Stimulated activated CD4-positive, alpha-beta T cell treated with anti-CD3 and anti-CD28 coated beads, Interleukin-12 subunit alpha, Interleukin-12 subunit beta, amount 100 ng/mL, for 48 hours (primary cell): ENCODE results near the gene HJURP.

Source experiments
- DNase-seq, 3 donors: peaks; one replicate each; pipeline ENCODE4 v3.0.0-alpha.2; 2020; ENCODE audit warnings: low read depth in 2 of 3, low spot score in 1 of 3

The HJURP gene

GRCh38 chr2:233831861-233832260 lies 22.5 kb downstream of the HJURP start:
- DNase-seq: no peak

DNA sequence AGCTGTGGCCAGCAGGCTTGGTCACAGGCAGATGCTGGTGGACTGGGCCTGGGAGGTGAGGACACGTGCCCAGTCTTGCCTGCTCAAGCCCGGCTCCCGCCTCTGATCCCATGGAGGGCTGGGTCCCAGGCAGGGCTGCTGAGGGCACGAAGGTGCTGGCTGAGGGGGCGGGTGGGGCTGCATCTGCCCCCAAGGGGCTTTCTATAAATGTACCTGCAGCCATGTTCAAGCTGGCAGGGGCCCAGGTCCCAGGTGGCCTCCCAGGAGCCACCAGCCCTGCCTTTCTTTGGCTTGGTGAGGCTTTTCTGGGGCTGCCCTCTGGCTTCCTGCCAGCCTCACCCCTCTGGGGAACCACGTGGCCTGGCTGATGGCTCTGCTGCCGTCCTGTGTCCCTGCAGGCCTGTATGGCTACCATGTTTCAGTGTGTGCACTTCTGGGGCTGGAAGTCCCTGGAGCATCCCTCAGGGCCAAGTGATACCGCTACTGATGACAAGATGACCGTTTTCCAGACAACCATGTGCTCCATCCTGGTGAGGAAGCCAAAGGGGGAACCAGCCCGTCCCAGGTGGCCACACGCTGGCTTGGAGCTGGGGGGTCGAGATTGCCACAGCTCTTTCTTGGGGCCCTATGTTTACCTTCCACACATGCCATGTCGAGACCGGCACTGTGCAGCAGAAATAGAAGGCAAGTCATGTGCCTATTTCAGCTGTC lies 23.2 kb downstream of the HJURP start:
- no peak for DNase-seq

- no peak for DNase-seq
Observed at GRCh38 chr2:233830111-233830802, 24.1 kb downstream of the HJURP start.

GRCh38 chr2:233829193-233830110 lies 24.9 kb downstream of the HJURP start:
- no peak for DNase-seq

DNA sequence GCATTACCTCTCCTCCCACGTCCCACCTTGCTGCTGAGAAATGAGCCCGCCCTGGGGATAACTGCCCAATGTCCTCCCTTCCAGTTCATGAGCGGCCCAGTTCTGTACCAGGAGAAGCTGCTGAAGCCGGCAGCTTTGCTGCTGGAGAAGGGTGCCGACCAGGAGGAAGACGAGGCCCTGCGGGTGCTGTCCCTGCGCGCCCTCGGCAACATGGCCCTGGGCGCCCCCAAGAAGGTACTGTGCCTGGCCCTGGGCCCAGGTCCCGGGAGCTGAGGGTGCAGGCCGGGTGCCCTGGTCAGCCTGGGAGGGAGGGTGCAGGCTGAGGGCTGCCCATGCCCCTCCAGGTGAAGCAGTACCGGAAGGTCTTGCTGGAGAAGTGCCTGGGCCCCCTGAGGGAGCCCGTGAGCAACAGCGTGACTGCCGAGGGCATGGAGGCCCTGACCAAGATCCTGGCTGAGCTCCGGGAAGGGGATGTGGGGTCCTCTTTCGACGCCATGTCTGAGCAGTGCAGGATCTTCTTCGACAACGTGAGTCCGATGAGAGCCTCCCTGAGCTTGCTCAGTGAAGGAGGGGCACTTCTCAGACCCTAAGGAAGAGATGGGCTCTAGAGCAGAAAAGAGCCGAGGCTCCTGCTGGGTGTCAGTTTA lies 25.7 kb downstream of the HJURP start:
- DNase-seq: no peak

DNA sequence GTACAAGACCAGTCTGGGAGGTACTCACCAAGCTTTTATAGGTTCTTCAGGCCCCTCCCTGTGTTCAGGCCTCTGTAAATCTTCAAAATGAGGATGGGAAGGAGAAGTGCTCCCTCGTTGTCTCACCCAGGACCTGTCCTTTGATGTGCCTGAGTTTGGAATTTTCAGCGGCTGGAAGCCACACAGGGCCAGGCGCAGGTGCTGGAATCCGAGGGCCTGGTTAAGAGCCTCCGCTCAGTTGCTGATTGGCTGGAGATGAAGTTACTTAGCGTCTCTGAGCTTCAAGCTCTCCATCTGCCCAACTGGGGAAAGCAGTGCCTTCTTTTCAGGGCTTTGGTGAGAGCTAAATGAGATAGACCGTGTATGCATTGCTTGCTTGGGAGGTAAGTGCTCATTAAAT lies 30.0 kb downstream of the HJURP start:
- DNase-seq: no peak

GRCh38 chr2:233823731-233824121 lies 30.6 kb downstream of the HJURP start:
- DNase-seq: no peak

DNA sequence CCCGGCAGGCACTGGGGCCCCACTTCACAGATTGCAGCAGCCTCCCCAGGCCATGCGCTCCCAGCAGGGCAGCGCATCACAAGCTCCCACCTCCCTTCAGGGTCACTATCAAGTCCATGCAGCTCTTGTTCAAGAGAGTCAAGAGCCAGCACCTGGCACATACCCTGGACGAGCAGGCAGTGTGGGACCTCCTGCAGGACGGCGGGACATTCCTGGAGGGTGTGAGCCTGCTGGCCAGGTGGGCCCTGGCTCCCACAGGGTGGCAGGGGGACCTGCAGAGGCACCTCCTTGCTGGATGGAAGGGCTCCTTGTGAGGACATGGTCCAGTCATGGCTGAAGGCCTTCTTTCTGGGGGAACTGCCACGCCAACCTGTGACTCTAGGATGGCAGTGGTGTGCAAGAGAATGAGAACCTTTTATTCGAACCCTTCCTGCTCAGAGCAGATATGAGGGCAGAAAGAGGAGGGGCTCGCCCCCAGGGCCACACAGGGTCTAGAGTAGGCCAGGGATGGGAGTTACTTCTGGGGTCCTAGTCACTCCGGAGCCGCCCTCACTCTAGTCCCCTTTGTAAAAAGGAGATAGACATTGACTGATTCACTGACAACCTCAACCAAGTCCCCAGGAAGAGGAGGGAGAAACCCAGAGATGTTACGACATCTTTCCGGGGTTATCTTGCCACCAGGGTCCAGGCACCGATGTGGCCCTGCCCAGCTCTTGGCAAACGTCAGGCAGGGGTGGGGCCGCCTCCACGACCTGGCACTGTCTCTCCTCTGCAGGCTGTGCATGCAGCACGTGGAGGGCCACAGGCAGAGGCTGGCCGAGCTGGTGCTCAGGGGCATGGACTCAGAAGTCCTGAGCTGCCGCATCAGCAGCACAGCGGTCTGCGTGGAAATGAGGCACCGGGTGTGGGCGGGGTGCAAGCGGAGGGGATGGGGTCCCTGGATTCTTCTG lies 31.3 kb downstream of the HJURP start:
- DNase-seq: no peak

DNA sequence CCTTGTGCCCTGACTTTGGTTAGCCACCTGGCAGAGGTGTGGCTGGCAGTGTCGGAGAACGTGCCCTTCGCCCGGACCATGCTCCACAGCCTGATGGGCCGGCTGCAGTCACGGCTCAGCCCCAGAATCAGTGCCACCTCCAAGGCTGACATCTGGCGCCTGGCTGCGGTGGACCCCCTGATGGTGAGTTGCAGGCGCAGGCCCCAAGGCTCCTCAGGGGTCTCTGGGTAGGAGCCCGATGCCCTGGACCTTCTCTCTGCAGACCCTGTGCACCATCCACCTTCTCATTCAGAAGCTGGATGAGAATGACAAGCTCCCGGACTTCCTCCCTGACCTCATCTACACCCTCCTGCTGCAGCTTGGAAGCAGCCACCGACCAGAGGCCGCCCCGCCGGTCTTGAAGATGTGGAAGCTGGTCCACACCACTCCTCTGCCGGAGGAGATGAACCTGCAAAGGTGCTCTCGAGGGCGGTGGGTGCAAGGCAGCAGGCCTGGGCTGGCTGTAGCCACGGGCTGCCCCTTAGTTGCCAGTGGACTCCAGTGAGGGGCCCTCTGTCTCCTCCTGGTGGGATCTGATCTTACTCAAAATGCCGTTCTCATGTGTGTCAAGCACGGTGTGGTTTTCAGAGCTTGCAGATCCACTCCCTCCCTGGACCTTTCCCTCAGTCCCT lies 32.1 kb downstream of the HJURP start:
- no peak for DNase-seq

DNA sequence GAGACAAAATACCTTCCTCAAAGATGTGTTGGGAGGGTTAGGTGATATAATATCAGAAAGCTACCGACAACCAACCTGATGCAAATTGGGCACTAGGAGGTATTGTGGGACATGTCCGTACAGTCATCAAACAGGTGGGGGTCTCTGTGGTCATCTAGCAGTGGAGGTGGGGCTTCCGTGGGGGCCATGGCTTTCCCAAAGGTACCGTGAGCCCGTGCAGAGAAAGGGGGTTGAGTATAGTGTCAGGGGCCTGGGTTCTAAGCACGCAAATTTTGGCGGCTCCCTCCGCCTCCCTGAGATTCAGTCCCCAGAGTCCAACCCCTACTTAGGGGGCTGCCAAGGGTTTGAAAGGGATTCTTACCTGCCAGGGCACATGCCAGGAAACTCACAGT lies 32.6 kb downstream of the HJURP start:
- DNase-seq: no peak

GRCh38 chr2:233821196-233821595 lies 33.1 kb downstream of the HJURP start:
- no peak for DNase-seq

GRCh38 chr2:233820774-233821105 lies 33.6 kb downstream of the HJURP start:
- no peak for DNase-seq

DNA sequence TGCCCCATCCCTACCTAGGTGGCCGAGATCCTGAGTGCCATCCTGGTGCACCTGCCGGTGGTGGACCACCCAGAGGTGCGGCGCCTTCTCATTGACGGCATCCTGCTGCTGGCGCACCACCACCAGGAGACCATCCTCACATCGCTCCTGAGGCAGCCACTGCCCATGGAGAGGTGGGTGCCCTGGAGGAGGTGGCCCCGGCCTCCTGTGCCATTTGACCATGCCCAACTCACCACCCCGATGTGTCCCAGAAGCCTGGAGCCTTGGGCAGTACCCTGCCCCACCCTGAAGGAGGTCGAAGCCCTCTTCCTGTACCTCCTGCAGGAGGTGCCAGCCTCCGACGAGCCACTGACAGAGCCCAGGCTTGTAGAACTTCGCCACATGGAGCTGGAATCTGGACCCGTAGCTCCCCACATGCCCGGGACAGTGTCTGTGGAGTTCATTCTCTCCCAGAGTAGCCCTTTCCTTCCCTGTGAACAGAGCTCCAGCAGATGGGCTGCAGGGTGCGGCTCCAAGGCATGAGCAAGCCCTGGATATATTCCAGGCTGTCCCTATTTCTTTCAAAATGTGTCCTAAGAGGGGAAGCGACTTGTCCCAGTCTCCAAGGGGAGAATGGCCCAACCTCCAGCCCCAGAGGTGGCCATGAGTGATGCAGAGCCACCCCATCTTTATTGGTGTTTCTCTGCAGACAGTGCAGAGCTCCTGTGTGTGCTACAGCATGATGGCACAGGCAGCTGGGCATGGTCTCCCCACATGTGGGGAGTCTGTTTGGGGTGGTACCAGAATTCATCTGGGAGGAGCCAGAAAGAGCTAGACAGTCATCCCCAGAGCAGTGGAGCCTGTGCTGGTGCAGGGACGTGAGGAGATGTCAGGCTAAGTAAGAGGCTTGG lies 34.2 kb downstream of the HJURP start:
- no peak for DNase-seq

DNA sequence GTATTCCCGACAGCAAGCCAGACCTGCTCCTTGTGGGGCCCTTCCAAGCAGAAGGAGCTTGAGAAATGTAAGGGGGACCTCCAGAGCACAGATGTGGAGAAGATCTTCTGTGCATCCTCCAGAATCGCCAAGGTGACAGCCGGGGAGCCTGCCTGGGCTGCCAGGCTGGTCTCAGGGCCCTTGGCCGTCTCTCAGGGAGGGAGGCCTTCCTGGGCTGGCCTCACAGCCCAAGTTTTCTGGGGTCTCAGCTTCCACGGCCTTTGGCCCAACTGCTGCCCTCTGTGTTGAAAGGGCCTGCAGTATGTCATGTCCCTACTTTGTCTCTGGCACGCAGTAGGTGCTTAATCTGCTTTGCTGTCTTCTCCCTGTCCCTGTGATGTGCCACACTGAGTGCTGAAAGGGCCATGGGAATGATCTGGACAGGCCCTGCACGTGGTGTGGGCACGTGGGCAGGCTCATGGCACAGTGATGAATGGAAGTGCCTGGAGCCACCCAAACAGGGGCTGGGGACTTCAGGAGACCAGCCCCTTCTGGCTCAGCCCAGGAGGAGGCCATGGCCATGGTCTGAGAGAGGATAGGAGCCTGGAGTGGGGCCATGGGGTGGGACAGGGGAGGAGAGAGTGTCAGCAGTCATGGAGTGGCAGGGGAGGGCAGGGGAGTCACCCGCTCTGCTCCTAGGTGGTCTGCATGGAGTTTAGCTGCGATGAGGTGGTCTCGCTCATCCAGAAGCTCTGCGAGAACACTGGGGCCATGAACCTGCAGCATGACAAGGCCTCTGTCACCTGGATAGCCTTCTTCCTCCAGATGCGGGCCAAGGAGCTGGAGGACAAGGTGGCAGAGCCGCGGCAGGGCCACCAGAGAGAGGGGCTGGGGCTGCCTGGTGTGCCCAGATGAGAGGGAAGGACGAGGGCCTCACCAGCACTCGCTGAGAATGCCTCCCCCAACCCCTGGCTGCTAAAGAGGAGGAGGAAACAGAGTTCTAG lies 35.4 kb downstream of the HJURP start:
- DNase-seq: no peak

GRCh38 chr2:233817995-233818638 lies 36.2 kb downstream of the HJURP start:
- no peak for DNase-seq

GRCh38 chr2:233817361-233817911 lies 36.9 kb downstream of the HJURP start:
- no peak for DNase-seq

DNA sequence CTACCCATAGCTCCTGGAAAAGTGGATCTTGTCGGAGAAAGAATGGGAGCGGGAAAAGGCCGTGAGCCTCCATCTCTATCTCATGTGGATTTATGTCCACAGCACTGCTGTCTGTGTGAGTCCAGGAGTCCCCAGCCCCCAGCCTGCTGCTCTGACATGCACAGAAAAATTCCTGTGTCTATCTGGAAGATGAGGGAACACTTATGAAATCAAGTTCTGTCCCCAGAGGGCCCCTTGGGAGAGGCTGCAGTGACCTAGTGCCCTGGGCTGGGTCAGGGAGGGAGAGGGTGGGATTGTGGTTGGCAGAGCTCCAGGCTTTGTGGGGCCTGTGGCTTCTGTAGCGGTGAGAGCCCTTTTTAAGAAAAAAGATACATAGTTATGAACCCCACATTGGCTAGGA lies 37.6 kb downstream of the HJURP start:
- DNase-seq: no peak
